ENCODE data around the gene TIMM13.
A peak's percentile ranks its signal among the peaks of the same experiment; 100 is the strongest.

Gene TIMM13

DNA sequence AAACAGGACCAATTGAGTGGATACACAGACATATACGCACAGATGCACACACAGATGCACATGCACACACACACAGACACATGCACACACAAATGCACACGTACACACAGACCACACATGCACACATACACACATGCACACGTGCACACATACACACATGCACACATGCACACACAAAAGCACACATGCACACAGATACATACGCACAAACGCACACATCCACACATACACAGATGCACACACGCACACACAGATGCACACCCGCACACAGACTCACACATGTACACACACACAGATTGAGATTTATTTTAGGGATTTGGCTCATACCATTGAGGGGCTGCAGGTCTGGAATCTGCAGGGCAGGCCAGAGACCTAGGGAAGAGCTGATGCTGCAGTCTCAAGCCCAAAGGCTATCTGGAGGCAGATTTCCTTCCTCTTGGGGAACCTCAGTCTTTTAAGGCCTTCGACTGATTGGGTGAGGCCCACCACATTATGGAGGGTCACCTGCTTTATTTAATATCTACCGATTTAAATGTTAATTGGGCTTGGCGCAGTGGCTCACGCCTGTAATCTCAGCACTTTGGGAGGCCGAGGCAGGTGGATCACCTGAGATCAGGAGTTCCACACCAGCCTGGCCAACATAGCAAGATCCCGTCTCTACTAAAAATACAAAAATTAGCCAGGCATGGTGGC is 44.7 kb downstream of the TIMM13 start:
- DNase-seq (ENCODE audit: low spot score) = no peak

DNA sequence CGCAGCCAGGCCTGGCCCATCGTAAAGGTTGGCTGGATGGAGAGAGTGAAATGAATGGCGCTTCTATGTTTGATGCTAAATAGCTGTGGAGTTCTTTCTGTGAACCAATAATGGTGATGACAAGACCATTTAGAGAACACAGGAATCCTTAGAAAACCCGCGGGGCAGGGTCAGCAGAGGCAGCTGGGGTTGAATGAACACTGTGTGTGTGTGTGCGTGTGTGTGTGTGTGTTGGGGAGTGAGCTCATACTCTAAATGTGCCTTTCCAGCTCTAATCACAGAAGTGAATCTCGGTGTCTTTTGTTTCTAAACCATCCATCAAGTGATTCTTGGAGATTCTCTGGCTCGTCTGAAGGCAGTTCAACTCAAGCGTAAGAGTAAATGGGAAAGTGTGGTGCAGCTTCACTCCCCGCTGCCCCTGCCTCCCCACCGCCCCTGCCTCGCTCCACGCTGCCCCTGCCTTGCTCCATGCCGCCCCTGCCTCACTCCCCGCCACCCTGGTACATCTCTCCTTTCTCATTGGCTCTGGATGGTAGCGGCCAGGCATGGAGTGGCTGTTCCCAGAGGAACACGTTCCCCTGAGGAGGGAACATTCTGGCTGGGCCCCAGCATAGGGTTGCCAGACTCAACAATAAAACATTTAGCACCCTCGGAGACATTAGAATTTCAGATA is 46.1 kb downstream of the TIMM13 start:
- DNase-seq (ENCODE audit: low spot score) = no peak

DNA sequence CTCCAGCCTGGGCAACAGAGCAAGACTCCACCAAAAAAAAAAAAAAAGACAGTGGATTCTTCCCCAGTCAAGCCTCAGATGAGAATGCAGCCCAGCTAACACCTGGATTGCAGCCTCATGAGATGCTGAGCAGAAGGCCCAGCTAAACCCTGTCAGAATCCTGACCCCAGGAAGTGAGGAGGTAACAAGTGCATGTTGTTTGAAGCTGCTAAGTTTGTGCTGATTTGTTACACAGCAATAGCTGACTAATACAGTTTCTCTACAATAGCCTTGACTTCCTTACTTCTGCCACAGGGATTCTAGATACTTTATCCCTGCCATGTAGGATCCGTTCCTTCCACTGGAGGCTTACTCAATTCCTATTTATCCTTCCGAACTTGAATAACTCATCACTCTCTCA is 46.8 kb downstream of the TIMM13 start:
- no peak for DNase-seq (ENCODE audit: low spot score)

DNA sequence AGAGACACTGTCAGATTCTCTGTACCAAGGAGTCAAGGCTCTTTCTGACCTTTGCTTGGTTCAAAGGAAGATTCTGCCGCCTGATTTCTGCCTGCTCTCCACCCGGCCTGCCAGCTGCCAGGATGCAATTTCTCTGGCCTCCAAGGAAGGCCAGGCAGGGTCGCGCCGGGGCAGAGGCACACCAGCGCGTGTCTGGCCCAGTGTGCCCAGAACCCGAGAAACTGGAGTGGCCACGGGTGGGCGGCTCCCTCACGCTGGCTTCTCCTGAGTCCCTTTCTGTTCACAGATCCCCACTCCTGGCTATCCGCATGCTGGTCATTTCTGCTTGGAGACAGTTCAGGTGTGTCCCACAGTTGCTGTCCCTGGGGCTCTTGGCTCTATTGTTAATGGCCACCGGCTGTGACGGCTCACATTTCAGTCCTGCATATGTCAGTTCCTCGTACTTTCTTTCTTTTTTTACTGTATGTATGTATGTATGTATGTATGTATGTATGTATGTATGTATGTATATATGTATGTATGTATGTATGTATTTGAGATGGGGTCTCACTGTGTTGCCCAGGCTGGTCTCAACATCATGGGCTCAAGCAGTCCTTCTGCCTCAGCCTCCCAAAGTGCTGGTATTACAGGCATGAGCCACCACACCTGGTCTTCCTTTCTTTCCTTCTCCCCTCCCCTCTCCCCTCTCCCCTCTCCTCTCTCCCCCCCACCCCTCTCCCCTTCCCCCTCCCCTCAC is 50.4 kb downstream of the TIMM13 start:
- DNase-seq (ENCODE audit: low spot score) = peak; percentile 47

All from iPS-NIHi11 (cell line).